Measurements from ENCODE around the gene ACACB.

The ACACB gene

DNA sequence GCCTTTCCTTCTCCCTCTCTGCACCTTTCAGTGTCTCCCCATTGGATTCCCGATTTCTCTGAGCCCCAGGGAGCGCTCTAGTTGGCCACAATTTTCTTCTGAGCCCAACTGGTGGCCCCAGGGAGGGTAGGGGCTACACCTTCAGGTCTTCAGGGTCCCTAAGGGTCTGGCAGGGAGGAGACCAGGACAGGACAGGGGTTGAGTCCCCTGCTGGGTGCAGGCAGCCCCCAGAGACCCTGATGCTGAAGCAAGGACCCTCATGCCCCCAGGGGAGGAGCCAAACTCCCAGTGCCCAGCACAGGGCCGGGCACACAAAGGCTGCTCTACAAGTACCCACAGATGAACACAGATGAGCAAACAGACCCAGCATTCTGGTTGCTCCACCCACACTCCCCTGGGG, 180.0 kb downstream of the ACACB start:
- DNase-seq (ENCODE audit: low read depth in 2 of 3, low spot score in 2 of 3) = no peak

DNA sequence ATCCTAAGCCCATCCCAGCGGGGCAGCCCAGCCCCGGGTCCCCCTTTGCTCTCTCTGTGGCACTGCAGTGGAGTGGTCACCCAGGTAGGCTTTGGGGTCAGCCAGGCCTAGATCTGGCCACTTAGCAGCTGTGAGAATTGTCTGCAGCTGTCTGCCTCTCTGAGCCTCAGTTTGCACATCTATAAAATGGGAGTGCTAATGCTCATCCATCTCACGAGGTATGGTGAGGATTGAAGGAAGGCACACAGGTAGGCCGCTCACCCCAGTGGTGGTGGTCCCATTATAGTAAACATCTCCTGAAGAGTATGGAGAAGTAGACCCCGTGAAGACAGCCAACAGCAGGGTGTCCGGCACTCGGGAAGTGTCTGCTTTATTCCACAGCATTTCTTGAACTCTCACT, 183.5 kb downstream of the ACACB start:
- no peak for DNase-seq (ENCODE audit: low read depth in 2 of 3, low spot score in 2 of 3)

DNA sequence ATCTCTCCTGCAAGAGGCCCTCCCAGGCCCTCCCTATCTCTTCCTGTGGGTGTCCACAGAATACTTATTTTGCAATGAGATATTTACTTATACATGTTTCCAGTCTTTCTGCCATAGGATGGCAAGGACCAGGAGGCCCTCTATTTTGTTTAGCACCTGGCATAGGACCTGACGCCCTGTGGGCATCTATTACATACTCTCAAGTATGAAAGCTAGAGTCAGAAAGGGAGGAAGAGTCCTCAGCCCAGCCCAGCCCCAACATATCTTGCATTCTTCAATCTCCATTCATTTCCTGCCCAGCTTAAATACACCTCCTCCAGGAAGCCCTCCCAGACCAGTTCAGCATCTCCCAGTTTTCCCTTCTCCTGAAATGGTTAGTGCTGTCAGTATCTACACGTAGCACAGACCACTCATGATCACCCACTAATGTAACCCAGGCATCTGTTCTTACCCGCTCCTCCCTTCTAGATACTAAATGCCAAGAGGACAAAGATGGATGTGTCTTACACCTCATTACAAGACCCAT, 185.3 kb downstream of the ACACB start:
- DNase-seq (ENCODE audit: low read depth in 2 of 3, low spot score in 2 of 3) = no peak

DNA sequence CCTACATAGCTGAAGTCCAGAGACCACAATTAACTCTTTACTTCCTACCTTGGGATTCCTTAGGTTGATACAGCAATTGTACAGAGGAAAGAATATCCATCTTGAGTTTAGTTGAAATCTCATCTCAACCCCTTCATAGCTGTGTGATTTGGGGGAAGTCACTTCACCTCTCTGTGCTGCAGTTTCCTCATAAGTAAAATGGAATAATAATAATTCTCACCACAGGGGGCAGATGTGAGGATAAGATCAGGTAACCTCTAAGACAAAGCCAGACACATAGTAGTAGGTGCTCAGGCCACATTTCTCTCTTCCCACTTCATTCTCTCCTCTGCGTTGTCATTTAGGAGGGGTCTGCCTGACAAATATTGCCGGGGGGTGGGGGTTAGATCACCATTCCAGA, 186.0 kb downstream of the ACACB start:
- DNase-seq (ENCODE audit: low read depth in 2 of 3, low spot score in 2 of 3) = no peak

DNA sequence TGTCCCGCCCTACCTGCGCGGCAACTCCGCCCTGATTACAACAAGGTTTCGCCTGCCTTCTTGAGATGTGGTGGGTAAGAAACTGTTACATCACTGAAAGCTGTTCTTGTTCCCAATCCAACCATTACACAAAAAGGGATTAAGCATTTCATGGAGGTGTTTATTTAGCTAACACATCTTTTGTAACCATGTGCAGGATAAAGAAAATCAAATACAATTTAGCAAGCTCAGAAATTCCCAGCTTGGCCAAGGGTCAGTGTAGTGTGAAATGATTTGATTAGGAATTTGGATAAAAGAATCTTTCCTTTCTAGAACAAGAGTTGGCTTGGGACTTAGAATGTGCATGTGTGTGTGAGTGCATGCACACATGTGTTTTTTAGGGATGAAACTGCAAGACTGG, 186.4 kb downstream of the ACACB start:
- DNase-seq (ENCODE audit: low read depth in 2 of 3, low spot score in 2 of 3) = no peak

DNA sequence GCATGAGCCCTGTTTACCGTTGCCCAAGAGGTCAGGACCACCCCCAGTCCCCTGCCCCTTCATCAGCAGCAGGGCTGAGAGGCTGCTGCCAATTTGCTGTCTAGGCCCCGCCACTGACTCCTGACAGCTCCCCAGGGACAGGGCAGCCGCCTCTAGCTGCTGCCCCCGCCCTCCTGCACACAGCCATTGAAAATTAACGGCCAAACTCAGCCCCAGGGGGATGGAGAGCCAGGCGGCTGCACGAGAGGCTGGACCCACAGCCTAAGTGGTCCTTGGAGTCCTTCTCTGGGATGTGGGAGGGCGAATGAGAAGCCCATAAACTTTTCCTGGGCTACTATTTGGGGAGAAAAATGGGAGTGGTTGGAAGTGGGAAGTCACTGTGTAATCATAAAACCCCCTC, 188.1 kb downstream of the ACACB start:
- no peak for DNase-seq (ENCODE audit: low read depth in 2 of 3, low spot score in 2 of 3)

DNA sequence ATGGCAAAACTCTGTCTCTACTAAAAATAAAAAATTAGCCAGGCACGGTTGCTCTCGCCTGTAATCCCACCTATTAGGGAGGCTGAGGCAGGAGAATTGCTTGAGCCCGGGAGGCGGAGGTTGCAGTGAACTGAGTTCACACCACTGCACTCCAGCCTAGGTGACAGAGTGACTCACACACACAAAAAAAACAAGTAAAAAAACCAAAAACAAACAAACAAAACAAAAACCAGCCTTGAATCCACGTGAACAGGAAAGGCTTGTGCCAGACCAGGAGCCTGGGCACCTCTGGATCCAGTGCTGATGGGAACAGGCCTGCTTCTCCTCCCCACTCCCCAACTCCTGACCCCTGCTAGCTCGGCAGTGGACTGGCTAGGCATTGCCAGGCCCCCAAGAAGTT, 189.2 kb downstream of the ACACB start:
- no peak for DNase-seq (ENCODE audit: low read depth in 2 of 3, low spot score in 2 of 3)

DNA sequence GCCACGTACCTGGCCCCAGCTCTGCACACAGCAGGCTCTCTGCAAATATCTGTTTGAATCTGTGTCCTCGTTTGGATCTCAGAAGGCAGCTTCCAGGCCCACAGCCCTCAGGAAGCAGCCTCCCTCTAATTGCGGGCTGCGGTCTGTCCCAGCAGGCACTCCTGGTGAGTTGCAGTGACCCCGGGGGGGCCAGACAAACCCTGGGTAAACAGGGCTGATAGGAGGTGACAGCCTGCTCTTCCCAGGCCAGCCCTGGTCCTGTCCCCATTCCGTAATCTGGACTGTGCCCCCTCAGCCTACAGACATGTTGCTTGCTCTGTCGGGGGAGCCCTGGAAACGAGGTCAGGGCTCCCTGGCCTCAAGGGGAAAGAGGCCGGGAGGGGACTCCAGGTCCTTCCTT, 190.7 kb downstream of the ACACB start:
- DNase-seq (ENCODE audit: low read depth in 2 of 3, low spot score in 2 of 3) = no peak

DNA sequence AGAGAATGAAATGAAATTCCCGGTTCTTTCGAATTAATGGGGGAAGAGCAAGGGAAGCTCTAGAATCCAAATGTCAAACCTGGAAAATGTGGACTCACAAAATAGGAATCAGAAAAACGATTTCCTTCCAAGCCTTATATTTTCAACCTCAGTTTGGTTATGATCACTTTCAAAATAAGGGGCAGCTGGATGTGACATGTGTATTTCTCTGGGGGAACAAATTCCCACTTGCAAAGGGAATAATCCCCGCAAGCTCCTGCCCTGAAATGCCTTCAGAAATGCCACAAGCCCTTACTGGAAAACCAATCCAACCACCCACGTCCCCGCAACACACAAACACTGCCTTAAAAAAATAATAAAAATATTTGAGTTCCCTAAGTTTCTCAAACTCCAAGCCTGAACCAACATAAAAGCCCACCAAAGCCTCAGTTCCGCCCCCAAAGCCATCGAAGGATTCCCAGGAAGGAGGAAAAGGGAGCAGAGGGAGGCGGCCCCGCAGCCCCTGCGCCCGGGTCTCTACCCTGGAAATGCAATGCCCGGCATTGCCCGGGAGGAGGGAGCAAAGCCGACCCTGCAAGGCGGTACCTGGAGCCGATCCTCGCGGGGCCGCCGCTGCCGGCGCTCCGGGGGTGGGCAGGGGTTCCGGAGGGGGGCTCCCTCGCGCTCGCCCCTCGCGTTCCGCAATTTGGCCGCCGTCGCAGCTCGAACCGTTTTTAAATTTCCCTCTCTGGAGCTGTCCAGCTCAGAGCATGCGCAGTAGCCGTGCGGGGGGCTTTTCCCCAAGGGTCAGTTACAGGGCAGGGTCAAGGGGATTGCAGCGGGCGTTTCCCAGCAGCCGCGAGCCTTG, 192.4 kb downstream of the ACACB start, which contains the start of gene FOXN4:
Gene FOXN4, minus strand, starts transcription at position 751 of the 847 bp plus-strand sequence. CDS start 963 bp downstream, outside the sequence.
- no peak for DNase-seq (ENCODE audit: low read depth in 2 of 3, low spot score in 2 of 3)

DNA sequence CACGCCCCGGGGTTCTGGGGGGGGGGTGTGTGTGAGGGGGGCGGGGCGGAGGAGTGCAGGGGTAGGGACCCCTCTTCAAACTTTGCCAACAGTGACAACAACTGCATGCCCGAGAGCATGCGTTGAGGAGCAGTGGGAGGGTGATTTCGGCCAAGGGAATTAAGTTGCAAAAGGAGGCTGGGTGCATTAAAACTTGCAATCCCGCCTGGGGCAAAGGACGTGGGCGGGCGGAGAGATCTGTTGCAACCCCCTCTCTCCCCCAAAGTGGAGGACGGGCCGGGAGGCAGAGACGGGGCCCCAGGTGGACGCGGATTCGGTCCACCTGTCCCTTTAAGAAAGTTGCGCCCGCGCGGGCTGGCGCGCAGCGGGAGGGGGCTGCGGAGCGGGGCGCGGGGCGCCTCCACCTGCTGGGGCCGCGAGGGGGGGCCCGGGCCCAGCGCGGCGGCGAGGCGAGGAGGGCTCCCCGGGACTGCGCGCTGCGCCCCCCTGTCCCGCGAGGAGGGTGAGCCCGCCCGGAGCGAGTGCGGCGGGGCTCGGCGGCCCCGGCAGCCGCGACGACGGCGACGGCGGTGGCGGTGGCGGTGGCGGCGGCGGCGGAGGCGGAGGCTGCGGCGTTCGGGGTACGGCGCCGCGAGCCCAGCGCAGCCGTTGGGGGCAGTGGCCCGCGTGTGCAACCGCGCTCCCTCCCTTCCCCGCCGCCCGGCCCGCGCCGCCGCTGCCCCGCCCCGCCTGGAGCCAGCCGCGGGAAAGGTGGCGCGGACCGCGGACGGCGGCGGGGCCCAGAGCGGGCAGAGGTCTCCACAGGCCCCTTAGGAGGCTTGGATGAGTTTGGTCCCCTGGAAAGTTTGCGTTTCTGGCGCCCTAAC, 193.2 kb downstream of the ACACB start:
- no peak for DNase-seq (ENCODE audit: low read depth in 2 of 3, low spot score in 2 of 3)

DNA sequence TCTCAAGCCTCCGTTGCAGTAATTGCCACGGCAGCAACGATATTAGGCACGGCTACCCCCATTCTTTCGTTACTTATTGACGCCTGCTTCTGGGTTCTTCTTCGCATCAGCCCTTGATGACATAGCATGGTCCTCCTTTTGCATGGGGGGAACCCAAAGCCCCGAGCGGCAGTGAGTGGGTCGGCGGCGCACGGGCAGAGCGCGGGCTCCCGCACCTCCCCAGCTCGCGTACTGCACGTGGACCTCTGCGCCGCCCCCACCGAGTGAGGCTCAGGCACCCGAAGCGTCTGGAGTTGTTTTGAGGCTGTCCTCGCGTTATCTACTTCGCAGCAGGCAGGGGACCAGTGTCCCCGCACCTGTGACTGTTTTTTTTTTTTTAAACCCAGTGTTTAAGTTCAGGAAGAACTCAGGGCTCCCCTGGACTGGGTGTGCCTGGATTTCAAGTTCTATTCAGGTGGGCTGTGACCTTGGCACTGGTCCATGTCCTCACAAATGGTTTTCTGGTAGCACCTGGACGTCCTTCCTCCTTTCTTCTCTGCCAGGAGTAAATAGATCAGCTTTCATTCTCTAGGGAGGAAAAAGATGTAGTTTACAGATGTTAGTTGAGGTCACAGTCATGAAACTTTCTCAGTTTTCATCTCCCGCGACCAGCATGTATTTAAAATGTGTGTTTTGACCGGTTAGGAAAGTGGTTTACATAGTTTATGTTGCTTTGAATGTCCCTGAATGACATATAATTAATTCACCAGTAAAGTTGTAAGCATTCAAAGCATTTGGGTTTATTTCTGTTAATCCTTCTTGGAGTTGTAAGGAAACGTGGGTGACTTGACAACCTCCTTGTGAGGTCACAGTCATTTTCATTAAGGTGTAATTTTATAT, 194.1 kb downstream of the ACACB start:
- no peak for DNase-seq (ENCODE audit: low read depth in 2 of 3, low spot score in 2 of 3)
